HEK293 (cell line): ENCODE measurements around the gene B4GALNT4.

Experiments used
- CTCF ChIA-PET: fragments of 350-600 bp; formaldehyde crosslinking; extraction: SDS; loops from one replicate; lab custom pipeline; 2021; ENCODE audit warnings: antibody characterized with exemption; lab: Yijun Ruan, JAX
- POLR2A ChIA-PET: fragments of 300-600 bp; formaldehyde crosslinking; extraction: SDS; loops from one replicate; lab custom pipeline; 2020; ENCODE audit warnings: antibody characterized with exemption, inconsistent platforms; lab: Yijun Ruan, JAX
- H3K27ac ChIP-seq: fragments of 200-500 bp; sonication (Bioruptor generic); 2 replicates; pipeline ENCODE4 v1.5.1; 2014; ENCODE audit warnings: low read depth, low read length, control low read depth, inconsistent platforms; ENCODE audit errors: extremely low read depth
- H3K36me3 ChIP-seq, 2 experiments: fragments of 200-500 bp in 1 of 2; sonication (Bioruptor generic) in 1 of 2; 1 replicate in 1 of 2; 2 replicates in 1 of 2; pipeline ENCODE4 v1.5.1; 2014 to 2017; ENCODE audit warnings: inconsistent platforms in 2 of 2, low read length in 2 of 2; ENCODE audit not compliant: control insufficient read depth in 2 of 2, insufficient read depth in 1 of 2
- H3K4me1 ChIP-seq: fragments of 200-500 bp; sonication (Bioruptor generic); 2 replicates; pipeline ENCODE4 v1.5.1; 2014; ENCODE audit warnings: mild to moderate bottlenecking, low read length, inconsistent platforms; ENCODE audit not compliant: control insufficient read depth, insufficient read depth
- H3K4me3 ChIP-seq: 2 replicates; pipeline ENCODE4 v1.5.1; 2011; ENCODE audit warnings: low read depth, mild to moderate bottlenecking, control low read depth, low read length, moderate library complexity
- H3K9me3 ChIP-seq: fragments of 200-500 bp; sonication (Bioruptor generic); 2 replicates; pipeline ENCODE4 v1.5.1; 2014; ENCODE audit warnings: low read depth, low read length, inconsistent platforms; ENCODE audit not compliant: control insufficient read depth, insufficient read depth
- FEZF1 ChIP-seq: fragments of 450-650 bp; formaldehyde crosslinking; IDR thresholded peaks from 2 replicates; pipeline ENCODE4 v1.5.1; 2016; ENCODE audit warnings: missing biosample characterization, missing genetic modification characterization
- KLF1 ChIP-seq: fragments of 450-650 bp; formaldehyde crosslinking; IDR thresholded peaks from 2 replicates; pipeline ENCODE4 v1.5.1; 2016; ENCODE audit warnings: missing biosample characterization, missing genetic modification characterization
- YY2 ChIP-seq: fragments of 450-650 bp; formaldehyde crosslinking; IDR thresholded peaks from 2 replicates; pipeline ENCODE4 v1.5.1; 2016; ENCODE audit warnings: missing biosample characterization, missing genetic modification characterization
- ZBTB20 ChIP-seq: fragments of 450-650 bp; formaldehyde crosslinking; IDR thresholded peaks from 2 replicates; pipeline ENCODE4 v1.5.1; 2016; ENCODE audit warnings: missing biosample characterization, missing genetic modification characterization
- ZBTB48 ChIP-seq: fragments of 450-650 bp; formaldehyde crosslinking; IDR thresholded peaks from 2 replicates; pipeline ENCODE4 v1.5.1; 2016; ENCODE audit warnings: missing biosample characterization, missing genetic modification characterization
- ZEB2 ChIP-seq: fragments of 450-650 bp; formaldehyde crosslinking; IDR thresholded peaks from 2 replicates; pipeline ENCODE4 v1.5.1; 2016; ENCODE audit warnings: missing biosample characterization, missing genetic modification characterization
- ZIC2 ChIP-seq: fragments of 450-650 bp; formaldehyde crosslinking; IDR thresholded peaks from 2 replicates; pipeline ENCODE4 v1.5.1; 2016; ENCODE audit warnings: missing biosample characterization, missing genetic modification characterization
- ZNF10 ChIP-seq: fragments of 450-650 bp; formaldehyde crosslinking; IDR thresholded peaks from 2 replicates; pipeline ENCODE4 v1.5.1; 2017; ENCODE audit warnings: missing biosample characterization, missing genetic modification characterization
- ZNF132 ChIP-seq: fragments of 450-650 bp; formaldehyde crosslinking; IDR thresholded peaks from 2 replicates; pipeline ENCODE4 v1.5.1; 2017; ENCODE audit warnings: missing biosample characterization, missing genetic modification characterization, borderline replicate concordance
- ZNF2 ChIP-seq: fragments of 450-650 bp; formaldehyde crosslinking; IDR thresholded peaks from 2 replicates; pipeline ENCODE4 v1.5.1; 2016; ENCODE audit warnings: missing biosample characterization, missing genetic modification characterization
- ZNF248 ChIP-seq: fragments of 450-650 bp; formaldehyde crosslinking; IDR thresholded peaks from 2 replicates; pipeline ENCODE4 v1.5.1; 2017; ENCODE audit warnings: missing biosample characterization, missing genetic modification characterization
- ZNF48 ChIP-seq: fragments of 450-650 bp; formaldehyde crosslinking; IDR thresholded peaks from 2 replicates; pipeline ENCODE4 v1.5.1; 2016; ENCODE audit warnings: missing biosample characterization, missing genetic modification characterization
- ZNF561 ChIP-seq: fragments of 450-650 bp; IDR thresholded peaks from 2 replicates; pipeline ENCODE4 v1.5.1; 2018; ENCODE audit warnings: missing biosample characterization, missing genetic modification characterization, borderline replicate concordance
- ZNF629 ChIP-seq: fragments of 450-650 bp; formaldehyde crosslinking; IDR thresholded peaks from 2 replicates; pipeline ENCODE4 v1.5.1; 2017; ENCODE audit warnings: missing biosample characterization, missing genetic modification characterization
- ZNF654 ChIP-seq: fragments of 450-650 bp; formaldehyde crosslinking; IDR thresholded peaks from 2 replicates; pipeline ENCODE4 v1.5.1; 2016; ENCODE audit warnings: low read depth, missing biosample characterization, missing genetic modification characterization
- ZNF670 ChIP-seq: fragments of 450-650 bp; formaldehyde crosslinking; IDR thresholded peaks from 2 replicates; pipeline ENCODE4 v1.5.1; 2016; ENCODE audit warnings: missing biosample characterization, missing genetic modification characterization, low read depth
- ZNF701 ChIP-seq: fragments of 450-650 bp; formaldehyde crosslinking; IDR thresholded peaks from 2 replicates; pipeline ENCODE4 v1.5.1; 2016; ENCODE audit warnings: missing biosample characterization, missing genetic modification characterization
- ZNF76 ChIP-seq: fragments of 450-650 bp; formaldehyde crosslinking; IDR thresholded peaks from 2 replicates; pipeline ENCODE4; 2016; ENCODE audit warnings: low read depth, missing biosample characterization, missing genetic modification characterization, borderline replicate concordance
- ZNF777 ChIP-seq: fragments of 450-650 bp; formaldehyde crosslinking; IDR thresholded peaks from 2 replicates; pipeline ENCODE4 v1.5.1; 2017; ENCODE audit warnings: missing biosample characterization, missing genetic modification characterization, borderline replicate concordance
- ZNF843 ChIP-seq: fragments of 450-650 bp; formaldehyde crosslinking; IDR thresholded peaks from 2 replicates; pipeline ENCODE4 v1.5.1; 2016; ENCODE audit warnings: missing biosample characterization, missing genetic modification characterization
- ZSCAN23 ChIP-seq: fragments of 450-650 bp; formaldehyde crosslinking; IDR thresholded peaks from 2 replicates; pipeline ENCODE4 v1.5.1; 2016; ENCODE audit warnings: missing biosample characterization, missing genetic modification characterization
- ZXDB ChIP-seq: fragments of 450-650 bp; formaldehyde crosslinking; IDR thresholded peaks from 2 replicates; pipeline ENCODE4 v1.5.1; 2016; ENCODE audit warnings: missing biosample characterization, missing genetic modification characterization
- TF ChIP-seq, protein P1 (sequence below): fragments of 450-650 bp; formaldehyde crosslinking; IDR thresholded peaks from 2 replicates; pipeline ENCODE4 v1.5.1; 2016; ENCODE audit warnings: missing biosample characterization, missing genetic modification characterization
- TF ChIP-seq, protein P2 (sequence below): fragments of 450-650 bp; IDR thresholded peaks from 2 replicates; pipeline ENCODE4 v1.5.1; 2018; ENCODE audit warnings: missing biosample characterization, mild to moderate bottlenecking, missing genetic modification characterization

B4GALNT4 gene

GRCh38 chr11:380996-381395 lies 11.7 kb downstream of the B4GALNT4 start (continued):
- TF ChIP-seq, protein P1, sequence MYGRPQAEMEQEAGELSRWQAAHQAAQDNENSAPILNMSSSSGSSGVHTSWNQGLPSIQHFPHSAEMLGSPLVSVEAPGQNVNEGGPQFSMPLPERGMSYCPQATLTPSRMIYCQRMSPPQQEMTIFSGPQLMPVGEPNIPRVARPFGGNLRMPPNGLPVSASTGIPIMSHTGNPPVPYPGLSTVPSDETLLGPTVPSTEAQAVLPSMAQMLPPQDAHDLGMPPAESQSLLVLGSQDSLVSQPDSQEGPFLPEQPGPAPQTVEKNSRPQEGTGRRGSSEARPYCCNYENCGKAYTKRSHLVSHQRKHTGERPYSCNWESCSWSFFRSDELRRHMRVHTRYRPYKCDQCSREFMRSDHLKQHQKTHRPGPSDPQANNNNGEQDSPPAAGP (tag by site-specific recombination): no peak
- TF ChIP-seq ZNF76 (tag by site-specific recombination): no peak

DNA sequence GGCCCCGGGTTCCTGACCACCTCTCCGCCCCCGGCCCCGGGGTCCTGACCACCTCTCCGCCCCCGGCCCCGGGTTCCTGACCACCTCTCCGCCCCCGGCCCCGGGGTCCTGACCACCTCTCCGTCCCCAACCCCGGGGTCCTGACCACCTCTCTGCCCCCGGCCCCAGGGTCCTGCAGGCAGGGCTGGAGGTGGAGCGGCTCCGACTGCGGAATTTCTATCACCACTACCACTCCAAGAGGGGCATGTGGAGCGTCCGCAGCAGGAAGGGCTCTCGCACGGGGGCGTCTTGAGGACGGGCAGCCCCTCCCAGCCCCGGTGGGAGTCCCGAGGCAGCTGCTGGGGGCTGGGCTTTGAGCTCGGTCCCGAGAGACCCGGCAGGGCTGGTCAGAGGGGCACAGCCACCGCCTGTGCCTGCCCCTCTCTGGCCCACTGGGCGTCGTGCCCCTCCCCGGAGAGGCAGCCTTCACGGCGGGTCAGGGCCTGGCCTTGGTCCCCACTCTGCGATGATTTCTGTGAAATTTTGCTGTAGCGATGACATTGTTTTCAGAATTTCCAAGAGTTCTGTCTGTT lies 12.3 kb downstream of the B4GALNT4 start:
- Histone ChIP-seq H3K36me3 (peaks cover 0 to 48% of the 10 kb centered on the region in 2 experiments; a peak in 1 of 3 replicates), H3K4me1 (no peaks in the 10 kb centered on the region)
- CTCF ChIA-PET: no interaction called here
- TF ChIP-seq ZNF843 (tag by site-specific recombination) (no peak), ZXDB (tag by site-specific recombination) (no peak), ZBTB20 (no peak), ZNF670 (no peak), ZNF132 (tag by site-specific recombination) (no peak), ZNF654 (tag by site-specific recombination) (no peak), ZNF561 (no peak), ZIC2 (tag by site-specific recombination) (no peak), ZNF2 (tag by site-specific recombination) (no peak), ZNF48 (tag by site-specific recombination) (no peak), YY2 (tag by site-specific recombination) (no peak), ZNF248 (no peak), KLF1 (tag by site-specific recombination) (no peak), ZNF701 (tag by site-specific recombination) (no peak)
- TF ChIP-seq, protein P2, sequence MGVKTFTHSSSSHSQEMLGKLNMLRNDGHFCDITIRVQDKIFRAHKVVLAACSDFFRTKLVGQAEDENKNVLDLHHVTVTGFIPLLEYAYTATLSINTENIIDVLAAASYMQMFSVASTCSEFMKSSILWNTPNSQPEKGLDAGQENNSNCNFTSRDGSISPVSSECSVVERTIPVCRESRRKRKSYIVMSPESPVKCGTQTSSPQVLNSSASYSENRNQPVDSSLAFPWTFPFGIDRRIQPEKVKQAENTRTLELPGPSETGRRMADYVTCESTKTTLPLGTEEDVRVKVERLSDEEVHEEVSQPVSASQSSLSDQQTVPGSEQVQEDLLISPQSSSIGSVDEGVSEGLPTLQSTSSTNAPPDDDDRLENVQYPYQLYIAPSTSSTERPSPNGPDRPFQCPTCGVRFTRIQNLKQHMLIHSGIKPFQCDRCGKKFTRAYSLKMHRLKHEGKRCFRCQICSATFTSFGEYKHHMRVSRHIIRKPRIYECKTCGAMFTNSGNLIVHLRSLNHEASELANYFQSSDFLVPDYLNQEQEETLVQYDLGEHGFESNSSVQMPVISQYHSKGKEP (tag by site-specific recombination): no peak
- TF ChIP-seq, all 188 proteins: peak for 0
- no peaks in the 10 kb centered on the region for H3K9me3 ChIP-seq
- POLR2A ChIA-PET: no interaction called here
- no peak overlapping the region for H3K4me3 ChIP-seq
- H3K27ac ChIP-seq: no peak overlapping the region

DNA sequence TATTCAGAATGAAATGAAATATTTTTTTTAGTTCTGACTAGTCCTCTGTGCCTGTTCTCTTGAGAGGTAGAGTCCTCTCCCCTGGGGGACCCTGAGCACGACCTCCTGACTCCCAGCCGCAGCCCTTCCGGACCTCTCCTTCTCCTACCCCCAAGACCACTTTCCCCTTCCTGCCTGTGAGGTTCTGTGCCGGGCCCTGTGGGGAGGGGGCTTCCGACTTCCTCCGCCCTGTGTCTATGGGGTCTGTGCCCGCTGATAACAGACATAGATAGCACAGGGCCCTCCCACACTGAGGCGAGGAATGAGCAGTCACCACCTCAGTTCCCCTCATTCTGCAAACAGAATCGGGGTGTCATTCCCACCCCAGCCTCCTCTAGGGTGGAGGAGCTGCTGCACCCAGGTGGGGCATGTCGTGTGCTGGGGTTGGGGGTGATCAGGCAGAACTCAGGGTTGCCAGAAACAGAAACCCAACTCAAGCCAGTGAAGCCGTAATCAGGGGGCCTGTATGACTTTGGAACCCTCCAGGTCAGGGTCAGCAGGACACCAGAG lies 12.9 kb downstream of the B4GALNT4 start:
- ChIA-PET POLR2A (no interaction called here), CTCF (interaction anchor here (0.6 kb wide), 1 partner anchor 19 kb away, joined by 3 read pairs; no protein-coding TSS in a partner anchor)
- peaks cover 0 to 43% of the 10 kb centered on the region in 2 experiments; a peak in 1 of 3 replicates for H3K36me3 ChIP-seq
- H3K4me1 ChIP-seq: no peaks in the 10 kb centered on the region
- no peak for TF ChIP-seq FEZF1
- no peak for TF ChIP-seq ZNF629 (tag by site-specific recombination)
- TF ChIP-seq ZBTB20: no peak
- H3K4me3 ChIP-seq: no peak overlapping the region
- no peaks in the 10 kb centered on the region for H3K9me3 ChIP-seq
- H3K27ac ChIP-seq: no peak overlapping the region

DNA sequence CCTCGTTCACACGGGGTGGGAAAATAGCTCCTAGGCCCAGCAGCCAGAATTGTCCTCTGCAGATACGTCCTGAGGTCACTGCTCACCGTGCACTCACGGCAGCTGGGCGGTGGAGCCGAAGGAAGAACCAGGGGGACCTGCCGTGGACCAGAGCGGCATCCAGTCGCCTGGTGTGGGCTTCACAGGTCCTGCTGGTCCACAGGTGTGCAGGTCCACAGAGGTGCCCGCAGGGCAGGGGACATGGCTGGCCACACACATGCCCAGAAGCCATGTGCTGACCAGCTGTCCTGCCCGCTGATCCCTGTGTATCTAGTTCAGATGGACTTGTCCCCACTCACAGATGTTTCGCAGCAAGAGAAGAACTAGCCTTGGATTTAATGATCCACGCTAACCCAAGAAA lies 14.1 kb downstream of the B4GALNT4 start:
- H3K4me1 ChIP-seq: no peaks in the 10 kb centered on the region
- H3K4me3 ChIP-seq: no peak overlapping the region
- H3K27ac ChIP-seq: no peak overlapping the region
- TF ChIP-seq ZNF10 (tag by site-specific recombination): no peak
- TF ChIP-seq ZBTB48 (tag by site-specific recombination): no peak
- no peak for TF ChIP-seq ZSCAN23 (tag by site-specific recombination)
- no peak for TF ChIP-seq ZNF777
- no peak for TF ChIP-seq ZEB2 (tag by site-specific recombination)
- H3K36me3 ChIP-seq: peaks cover 0 to 30% of the 10 kb centered on the region in 2 experiments; a peak in 1 of 3 replicates
- H3K9me3 ChIP-seq: no peaks in the 10 kb centered on the region
- POLR2A ChIA-PET: no interaction called here
- CTCF ChIA-PET: no interaction called here
